Endothelial cell of umbilical vein (primary cell): ENCODE measurements around the gene PITPNM3. TPM values are rescaled to one million over a fixed set of nuclear protein-coding genes. Genes with fewer than 3 reads are reported as not detected.

Experiments
- Bru-seq: library from RNA; stranded (reverse); fragments of 400-500 nt; gene quantifications from one replicate; lab custom pipeline; 2021; lab: Mats Ljungman, UMichigan
- BruChase-seq, 2 experiments: library from RNA; stranded (reverse); fragments of 400-500 nt; gene quantifications; one replicate each; lab custom pipeline; 2021; lab: Mats Ljungman, UMichigan
- BruUV-seq: library from RNA; stranded (reverse); fragments of 400-500 nt; replicated peaks from 2 replicates; lab custom pipeline; 2021; lab: Mats Ljungman, UMichigan
- CTCF ChIA-PET: fragments of 300-600, 350-600 bp; sonication (Branson Sonifier 250); formaldehyde crosslinking; loops from one replicate; lab custom pipeline; 2021; ENCODE audit warnings: antibody characterized with exemption, inconsistent platforms; lab: Charles Lee
- POLR2A ChIA-PET: fragments of 300-600, 350-600 bp; sonication (Branson Sonifier 250); formaldehyde crosslinking; loops from one replicate; lab custom pipeline; 2021; ENCODE audit warnings: antibody characterized with exemption, inconsistent platforms; lab: Charles Lee
- DNase-seq: peaks from one replicate; pipeline ENCODE4 v3.0.0-alpha.2; 2011; ENCODE audit warnings: low read depth, low spot score
- FAIRE-seq: peaks from 2 replicates; lab custom pipeline; 2011; peaks lifted over from hg19 to GRCh38; lab: Jason Lieb, UNC
- H2AFZ ChIP-seq: 2 replicates; pipeline ENCODE4 v1.6.0; 2012; ENCODE audit warnings: low read depth, low read length, control low read depth, inconsistent platforms
- H3K27ac ChIP-seq: 2 replicates; pipeline ENCODE4 v1.5.1; 2011; ENCODE audit warnings: low read depth, mild to moderate bottlenecking, control low read depth, low read length, moderate library complexity; ENCODE audit not compliant: insufficient read depth
- H3K27me3 ChIP-seq, 2 experiments: 2 replicates each; pipeline versions ENCODE4 v1.6.0 to v1.6.1; 2011; ENCODE audit warnings: low read length in 2 of 2, mixed read lengths in 1 of 2; ENCODE audit not compliant: control insufficient read depth in 2 of 2, insufficient read depth in 2 of 2
- H3K36me3 ChIP-seq, 2 experiments: 2 replicates in 1 of 2; 3 replicates in 1 of 2; pipeline ENCODE4 v1.5.1; 2011; ENCODE audit warnings: low read length in 2 of 2, mild to moderate bottlenecking in 1 of 2, moderate library complexity in 1 of 2; ENCODE audit not compliant: control insufficient read depth in 2 of 2, insufficient read depth in 2 of 2; ENCODE audit errors: extremely low read depth in 1 of 2
- H3K4me1 ChIP-seq: 3 replicates; pipeline ENCODE4 v1.5.1; 2011; ENCODE audit warnings: mild to moderate bottlenecking, low read length; ENCODE audit not compliant: control insufficient read depth, insufficient read depth; ENCODE audit errors: extremely low read depth
- H3K4me2 ChIP-seq: 2 replicates; pipeline ENCODE4 v1.6.1; 2011; ENCODE audit warnings: low read length, control low read depth, mixed read lengths; ENCODE audit not compliant: insufficient read depth
- H3K4me3 ChIP-seq, 3 experiments: fragments of 200-600 bp in 1 of 3; sonication (generic), shearing (Covaris generic) in 1 of 3; replicated peaks in 1 of 3; 2 replicates each; pipeline ENCODE4 v1.5.1; 2011 to 2016; ENCODE audit warnings: control low read depth in 3 of 3, low read length in 3 of 3, mild to moderate bottlenecking in 2 of 3, inconsistent platforms in 1 of 3, low read depth in 1 of 3, moderate library complexity in 1 of 3; ENCODE audit not compliant: insufficient read depth in 1 of 3
- H3K79me2 ChIP-seq: 2 replicates; pipeline ENCODE4 v1.6.0; 2012; ENCODE audit warnings: low read length, inconsistent platforms; ENCODE audit not compliant: control insufficient read depth, insufficient read depth
- H3K9ac ChIP-seq: replicated peaks from 2 replicates; pipeline ENCODE3; 2011; ENCODE audit warnings: low read length, control low read depth; ENCODE audit not compliant: insufficient read depth; ENCODE audit errors: extremely low read depth
- H3K9me1 ChIP-seq: replicated peaks from 3 replicates; pipeline ENCODE4 v1.6.0; 2011; ENCODE audit warnings: mild to moderate bottlenecking, low read length; ENCODE audit not compliant: control insufficient read depth, insufficient read depth; ENCODE audit errors: extremely low read depth
- H3K9me3 ChIP-seq: replicated peaks from 2 replicates; pipeline ENCODE4 v1.5.1; 2012; ENCODE audit warnings: low read length, inconsistent platforms; ENCODE audit not compliant: control insufficient read depth, insufficient read depth
- H4K20me1 ChIP-seq: replicated peaks from 2 replicates; pipeline ENCODE3; 2011; ENCODE audit warnings: mild to moderate bottlenecking, low read length; ENCODE audit not compliant: control insufficient read depth, insufficient read depth; ENCODE audit errors: extremely low read depth
- EZH2 ChIP-seq: IDR thresholded peaks from 2 replicates; pipeline ENCODE4 v1.6.1; 2012; ENCODE audit warnings: borderline replicate concordance, low read depth, mild to moderate bottlenecking, moderate library complexity, low read length, inconsistent platforms; ENCODE audit not compliant: severe bottlenecking
- FOS ChIP-seq: IDR thresholded peaks from 2 replicates; pipeline ENCODE4 v1.6.1; 2011; ENCODE audit warnings: mild to moderate bottlenecking, low read length, moderate library complexity, borderline replicate concordance; ENCODE audit not compliant: insufficient read depth
- GATA2 ChIP-seq: IDR thresholded peaks from 2 replicates; pipeline ENCODE4 v1.7.0; 2011; ENCODE audit warnings: low read depth, mild to moderate bottlenecking, moderate library complexity, mixed read lengths, low read length; ENCODE audit not compliant: insufficient read length, insufficient read depth
- JUN ChIP-seq: IDR thresholded peaks from 2 replicates; pipeline ENCODE4 v1.6.1; 2011; ENCODE audit warnings: borderline replicate concordance, low read depth; ENCODE audit not compliant: insufficient read length, insufficient read depth
- MYC ChIP-seq: IDR thresholded peaks from one replicate; pipeline ENCODE4 v1.6.1; 2011; ENCODE audit warnings: mild to moderate bottlenecking, low read depth, low read length
- POLR2A ChIP-seq: IDR thresholded peaks from 2 replicates; pipeline ENCODE4 v1.6.1; 2012; ENCODE audit warnings: low read depth, mild to moderate bottlenecking, control low read depth, low read length
- POLR2AphosphoS5 ChIP-seq: IDR thresholded peaks from 2 replicates; pipeline ENCODE4 v1.6.1; 2012; ENCODE audit warnings: low read depth, mild to moderate bottlenecking, control low read depth, low read length, moderate library complexity; ENCODE audit not compliant: insufficient read depth
- dilution Hi-C: fragments of 300-500 bp; cut with MboI; formaldehyde crosslinking; loops from one replicate; pipeline ENCODE4 v1.15.0; 2019; ENCODE audit warnings: low sequenced_read_pairs; ENCODE audit not compliant: extremely low pct_ligation_motif_present
- intact Hi-C: fragments of 100-400 bp; cut with micrococcal nuclease; formaldehyde crosslinking; loops from one replicate; pipeline ENCODE4 v1.10.0; 2022
- long read RNA-seq: library from polyadenylated mRNA; stranded (forward); transcript quantifications from one replicate; pipeline ENCODE4 v2.0.0, GENCODE V29; 2021
- polyA minus RNA-seq, 3 experiments: library from RNA; depleted of rRNA, polyadenylated mRNA; stranded (reverse); fragments of >200 nt; gene quantifications; 1 replicate in 1 of 3; 2 replicates in 2 of 3; pipeline ENCODE4 v1.2.3, GENCODE V29; 2011
- polyA plus RNA-seq, 4 experiments: library from polyadenylated mRNA; depleted of rRNA in 3 of 4; stranded (reverse) in 3 of 4; unstranded in 1 of 4; fragments of >200 nt; gene quantifications; 2 replicates each; pipeline versions ENCODE4 v1.2.1 to v1.2.3, GENCODE V29; 2011 to 2012; ENCODE audit warnings: missing spikeins in 1 of 4
- total RNA-seq: library from RNA; stranded (reverse); gene quantifications from 2 replicates; pipeline ENCODE4 v1.2.3, GENCODE V29; 2021
- TF ChIP-seq, protein P1 (sequence below), 2 donors: IDR thresholded peaks; 1 replicate in 1 of 2; 2 replicates in 1 of 2; pipeline ENCODE4 v1.5.1; 2011; ENCODE audit warnings: low read length in 2 of 2, mild to moderate bottlenecking in 2 of 2, moderate library complexity in 2 of 2, control low read depth in 1 of 2, inconsistent platforms in 1 of 2, low read depth in 1 of 2; ENCODE audit not compliant: insufficient read depth in 1 of 2; ENCODE audit errors: extremely low read depth in 1 of 2
- TF ChIP-seq, protein P2 (sequence below): IDR thresholded peaks from 2 replicates; pipeline ENCODE4 v1.6.1; 2011; ENCODE audit not compliant: insufficient read depth, insufficient read length

The PITPNM3 gene
- total RNA-seq (0.76 and 1.9 TPM in 2 replicates), polyA plus RNA-seq (1.0 and 1.1 TPM in 2 replicates), polyA minus RNA-seq (0.85 and 1.1 TPM in 2 replicates), Bru-seq, nascent RNA (percentile 31 among the genes with signal in this experiment), BruChase-seq, experiment 1, labeled RNA remaining after a 6-hour chase (percentile 14 among the genes with signal in this experiment), BruChase-seq, experiment 2, labeled RNA remaining after a 2-hour chase (percentile 19 among the genes with signal in this experiment)
- 0.81 and 1.1 TPM in 2 replicates for polyA plus RNA-seq (2011; cell fraction: cytosol; rRNA removed)
- polyA plus RNA-seq (2011; cell fraction: nucleus; rRNA removed) = 3.0 and 3.9 TPM in 2 replicates
- polyA plus RNA-seq (2012) = 0.30 and 0.40 TPM in 2 replicates
- polyA minus RNA-seq (2011; cell fraction: cytosol; rRNA and poly(A)+ RNA removed) = 17.0 TPM
- 1.3 and 1.9 TPM in 2 replicates for polyA minus RNA-seq (2011; cell fraction: nucleus; rRNA and poly(A)+ RNA removed)
- long read RNA-seq = 0 reads

DNA sequence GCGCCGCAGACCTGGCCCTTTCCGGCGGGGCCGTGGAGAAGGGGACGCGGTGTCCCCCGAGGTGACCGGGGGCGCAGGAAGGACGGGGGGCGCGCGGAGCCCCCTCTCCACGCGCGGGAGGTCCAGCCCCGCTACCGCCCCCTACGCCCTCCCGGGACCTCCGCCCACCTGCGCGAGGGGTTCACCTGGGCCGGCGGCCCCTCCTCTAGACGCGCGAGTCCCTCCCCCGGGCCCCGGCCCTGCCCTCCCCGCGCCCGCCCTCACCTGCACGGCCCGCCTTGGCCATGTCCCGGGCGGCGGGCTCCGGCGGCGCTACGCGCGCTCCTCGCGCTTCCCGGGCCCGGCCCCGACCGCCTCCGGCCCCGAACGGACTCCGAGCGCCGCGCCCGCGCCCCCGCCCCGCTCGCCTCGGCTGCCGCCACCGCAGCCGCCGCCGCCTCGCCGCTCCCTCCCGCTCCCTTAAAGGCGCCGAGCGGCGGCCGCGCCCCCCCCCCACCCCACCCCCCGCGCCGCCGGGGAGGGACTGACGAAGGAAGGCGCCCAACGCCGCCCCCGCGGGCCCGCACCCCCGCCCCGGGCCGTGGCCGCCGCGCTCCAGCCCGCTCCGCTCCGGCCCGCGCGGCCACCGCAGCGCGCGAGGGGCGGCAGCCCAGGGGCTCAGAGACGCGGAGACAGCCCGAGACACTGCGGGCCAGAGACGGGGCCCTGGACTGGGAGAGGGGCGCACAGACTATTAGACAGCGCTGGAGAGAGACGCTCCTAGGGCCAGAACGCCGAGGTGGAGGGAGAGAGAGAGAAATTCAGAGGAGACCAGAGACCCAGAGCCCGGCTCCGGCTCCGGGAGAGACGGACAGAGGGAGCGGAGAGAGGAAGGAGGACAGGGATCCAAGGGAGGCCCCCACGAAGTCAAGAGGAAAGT is at the start of gene PITPNM3:
Gene PITPNM3, minus strand, starts transcription at position 435 of the 919 bp plus-strand sequence. Its CDS starts 149 bp downstream, at position 286.
- ChIA-PET CTCF (interaction anchor here (1.3 to 3.7 kb wide), 2 partner anchors 81 to 84 kb away, joined by 4 to 29 read pairs; no protein-coding TSS in a partner anchor), POLR2A (no interaction called here)
- no TSS peak for BruUV-seq
- dilution Hi-C loops = no loop called here
- Histone ChIP-seq H3K9me1 (no peaks in the 10 kb centered on the region), H3K27ac (no peak within 1 kb of the TSS), H3K4me1 (peaks cover 3% of the 10 kb centered on the region), H3K4me2 (peak within 1 kb of the TSS; percentile 38), H4K20me1 (no peaks in the 10 kb centered on the region), H3K27me3 (peaks cover 9 to 18% of the 10 kb centered on the region in 2 experiments), H3K36me3 (no peaks in the 10 kb centered on the region), H3K9me3 (no peaks in the 10 kb centered on the region), H3K4me3 (peak within 1 kb of the TSS; percentile 3 to 42 (median 36)), H3K79me2 (no peaks in the 10 kb centered on the region), H3K9ac (no peak within 1 kb of the TSS), H2AFZ (peak within 1 kb of the TSS; percentile 47)
- TF ChIP-seq, protein P1, sequence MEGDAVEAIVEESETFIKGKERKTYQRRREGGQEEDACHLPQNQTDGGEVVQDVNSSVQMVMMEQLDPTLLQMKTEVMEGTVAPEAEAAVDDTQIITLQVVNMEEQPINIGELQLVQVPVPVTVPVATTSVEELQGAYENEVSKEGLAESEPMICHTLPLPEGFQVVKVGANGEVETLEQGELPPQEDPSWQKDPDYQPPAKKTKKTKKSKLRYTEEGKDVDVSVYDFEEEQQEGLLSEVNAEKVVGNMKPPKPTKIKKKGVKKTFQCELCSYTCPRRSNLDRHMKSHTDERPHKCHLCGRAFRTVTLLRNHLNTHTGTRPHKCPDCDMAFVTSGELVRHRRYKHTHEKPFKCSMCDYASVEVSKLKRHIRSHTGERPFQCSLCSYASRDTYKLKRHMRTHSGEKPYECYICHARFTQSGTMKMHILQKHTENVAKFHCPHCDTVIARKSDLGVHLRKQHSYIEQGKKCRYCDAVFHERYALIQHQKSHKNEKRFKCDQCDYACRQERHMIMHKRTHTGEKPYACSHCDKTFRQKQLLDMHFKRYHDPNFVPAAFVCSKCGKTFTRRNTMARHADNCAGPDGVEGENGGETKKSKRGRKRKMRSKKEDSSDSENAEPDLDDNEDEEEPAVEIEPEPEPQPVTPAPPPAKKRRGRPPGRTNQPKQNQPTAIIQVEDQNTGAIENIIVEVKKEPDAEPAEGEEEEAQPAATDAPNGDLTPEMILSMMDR (IDR thresholded peaks at IDR 0.05; ENCODE audit: extremely low read depth in 1 of 2, insufficient read depth in 1 of 2, low read depth in 1 of 2, low read length in 2 of 2) = no peak
- TF ChIP-seq MYC = no peak
- no peak for TF ChIP-seq EZH2
- TF ChIP-seq JUN = no peak
- TF ChIP-seq GATA2 = no peak
- TF ChIP-seq FOS = no peak
- TF ChIP-seq POLR2AphosphoS5 = no peak
- TF ChIP-seq, protein P2, sequence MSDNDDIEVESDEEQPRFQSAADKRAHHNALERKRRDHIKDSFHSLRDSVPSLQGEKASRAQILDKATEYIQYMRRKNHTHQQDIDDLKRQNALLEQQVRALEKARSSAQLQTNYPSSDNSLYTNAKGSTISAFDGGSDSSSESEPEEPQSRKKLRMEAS = no peak
- no peak for TF ChIP-seq POLR2A
- DNase-seq = no peak
- FAIRE-seq = no peak
- intact Hi-C loops = no loop called here
